GM18909 (cell line): ENCODE measurements around the gene CDK5RAP1.
"Not testable (repeated sequence)": the region's sequence is repeated elsewhere in the genome, so short reads cannot be mapped to it uniquely, and the experiment has no call there.

ENCODE experiments used
- ATAC-seq: cut with Tn5 transposase; IDR thresholded peaks from one replicate; pipeline ENCODE4 v1.9.1; 2021; ENCODE audit warnings: mild to moderate bottlenecking; ENCODE audit not compliant: unreplicated experiment, poor library complexity

CDK5RAP1 gene

DNA sequence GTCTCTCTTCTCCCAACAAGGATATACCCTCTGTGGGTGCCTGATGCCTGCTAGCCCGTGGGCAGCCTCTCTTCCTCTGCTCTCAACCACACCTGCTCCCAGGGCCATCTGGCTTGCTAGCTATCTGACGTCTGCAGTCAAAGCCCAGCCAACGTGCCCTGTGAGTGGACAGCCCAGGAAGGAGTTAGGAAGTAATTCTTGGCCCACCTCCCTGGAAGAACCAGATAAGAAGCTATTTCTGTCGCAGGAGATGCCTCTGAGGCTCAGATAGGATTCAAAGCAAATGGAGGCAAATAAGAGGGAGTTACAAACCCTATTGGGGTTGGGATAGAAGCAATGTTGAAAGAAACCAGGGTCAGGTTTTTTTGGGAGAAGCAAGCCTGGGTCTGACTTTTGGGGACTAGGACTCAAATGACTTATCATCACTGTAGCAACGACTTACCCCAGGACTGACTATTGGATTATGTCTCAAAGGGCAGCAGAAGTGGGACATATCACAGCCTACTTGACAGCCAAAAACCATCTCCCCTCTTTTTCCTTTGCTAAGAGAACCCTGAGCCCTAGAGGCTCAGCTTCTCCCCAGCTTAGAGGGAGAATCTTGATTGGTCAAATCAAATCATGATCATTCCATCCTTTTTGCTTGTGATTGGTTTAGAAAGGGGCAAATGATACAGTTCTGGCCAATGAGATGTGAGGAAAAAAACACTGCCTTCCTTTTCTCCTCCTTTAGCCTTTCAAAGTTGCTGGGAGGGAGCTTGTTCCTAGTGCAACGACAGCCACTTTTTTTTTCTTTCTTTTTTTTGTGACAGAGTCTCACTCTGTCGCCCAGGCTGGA lies 18.0 kb upstream of the CDK5RAP1 start:
- no peak for ATAC-seq

DNA sequence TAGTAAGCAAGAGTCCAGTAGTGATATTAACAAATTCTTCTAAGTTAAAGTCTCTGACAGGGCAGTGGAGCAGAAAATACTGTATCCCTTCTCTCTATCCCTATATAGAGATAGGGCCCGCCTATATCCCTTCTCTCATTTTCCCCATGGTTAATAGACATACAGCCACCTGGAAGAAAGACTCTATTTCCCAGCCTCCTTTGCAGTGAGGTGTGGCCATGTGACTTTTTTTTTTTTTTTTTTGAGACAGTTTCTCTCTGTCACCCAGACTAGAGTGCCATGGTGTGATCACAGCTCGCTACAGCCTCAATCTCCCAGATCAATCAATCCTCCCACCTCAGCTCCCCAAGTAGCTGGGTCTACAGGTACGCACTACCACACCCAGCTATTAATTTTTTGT lies 16.7 kb upstream of the CDK5RAP1 start:
- ATAC-seq = no peak

DNA sequence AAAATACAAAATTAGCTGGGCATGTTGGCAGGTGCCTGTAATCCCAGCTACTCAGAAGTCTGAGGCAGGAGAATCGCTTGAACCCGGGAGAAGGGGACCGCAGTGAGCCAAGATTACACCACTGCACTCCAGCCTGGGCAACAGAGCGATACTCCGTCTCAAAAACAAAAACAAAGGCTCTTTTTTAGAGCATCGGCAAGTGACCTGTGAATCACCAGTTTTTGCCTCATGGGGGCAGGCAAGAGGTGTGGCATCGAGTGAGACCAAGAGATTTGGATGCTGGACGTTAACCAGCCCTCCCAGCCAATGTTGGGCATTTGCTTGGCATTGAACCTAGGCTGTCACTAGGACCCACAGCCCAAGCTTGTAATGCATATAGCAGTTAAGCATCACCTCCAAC lies 14.6 kb upstream of the CDK5RAP1 start:
- ATAC-seq = no peak

- no peak for ATAC-seq
Observed at GRCh38 chr20:33412484-33412838, 11.1 kb upstream of the CDK5RAP1 start.

DNA sequence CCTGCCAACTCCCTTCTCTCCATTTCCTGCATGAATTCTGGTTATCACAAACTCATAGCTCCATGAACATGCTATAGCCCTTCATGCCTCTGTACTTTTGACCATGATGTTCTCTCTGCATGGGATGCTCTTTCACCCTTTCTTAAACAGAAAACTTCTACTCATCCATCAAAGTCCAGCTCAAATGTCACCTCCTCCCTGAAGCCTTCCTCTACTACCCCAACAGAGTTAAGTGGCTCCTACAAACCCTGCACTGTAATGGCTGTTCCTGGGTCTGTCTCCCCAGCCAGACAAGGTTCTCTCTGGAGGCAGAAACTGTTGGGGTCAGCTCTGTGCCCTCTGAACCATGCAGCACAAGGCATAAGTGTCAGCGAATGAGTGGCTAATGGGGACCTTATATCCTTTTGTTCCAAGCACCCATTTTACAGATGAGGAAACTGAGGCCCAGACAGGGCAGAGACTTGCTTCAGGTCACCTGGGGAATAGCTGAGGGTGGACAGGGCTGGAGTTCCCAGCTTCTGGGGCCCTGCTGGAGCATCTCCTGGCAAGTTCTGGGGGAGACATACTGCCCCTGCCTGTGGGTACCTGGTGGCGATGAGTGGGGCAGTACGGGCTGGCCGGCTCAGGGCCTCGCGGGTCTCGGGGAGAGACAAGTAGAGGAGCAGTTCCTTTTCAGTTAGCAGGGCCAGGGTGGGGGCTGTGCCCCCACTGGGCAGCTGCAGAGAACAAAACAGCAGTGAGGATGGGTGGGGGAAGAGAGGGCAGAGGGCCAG lies 10.6 kb upstream of the CDK5RAP1 start:
- ATAC-seq = no peak

- no peak for ATAC-seq
Observed at GRCh38 chr20:33411242-33411641, 9.9 kb upstream of the CDK5RAP1 start.

DNA sequence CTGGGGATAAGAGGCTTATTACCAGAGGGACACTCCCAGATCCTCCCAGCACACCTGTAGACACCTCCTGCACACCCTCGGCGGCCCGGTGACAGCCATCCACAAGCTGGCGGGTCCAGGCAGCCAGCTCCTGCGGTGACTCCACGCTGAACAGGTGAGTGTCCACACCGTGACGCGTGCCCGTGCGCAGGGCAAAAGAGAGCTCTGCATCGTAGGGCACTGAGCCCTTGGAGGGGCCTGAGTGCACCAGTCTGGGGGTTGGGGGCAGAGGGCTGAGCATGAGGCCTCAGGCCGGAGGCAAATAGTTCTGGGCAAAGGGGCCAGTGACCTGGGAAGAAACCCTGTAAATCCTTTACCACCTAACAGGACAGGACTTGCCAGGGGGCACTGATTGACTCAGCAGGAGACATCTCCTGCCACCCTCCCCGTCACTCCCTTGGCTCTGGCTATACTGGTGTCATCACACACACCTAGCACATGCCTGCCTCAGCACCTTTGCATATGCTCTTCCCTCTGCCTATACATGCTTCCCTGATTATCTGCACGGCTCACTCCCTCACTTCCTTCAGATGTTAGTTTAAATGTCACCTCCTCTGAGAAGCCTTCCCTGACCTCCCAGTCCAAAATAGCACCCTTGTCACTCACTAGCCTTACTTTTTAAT lies 8.9 kb upstream of the CDK5RAP1 start:
- no peak for ATAC-seq

DNA sequence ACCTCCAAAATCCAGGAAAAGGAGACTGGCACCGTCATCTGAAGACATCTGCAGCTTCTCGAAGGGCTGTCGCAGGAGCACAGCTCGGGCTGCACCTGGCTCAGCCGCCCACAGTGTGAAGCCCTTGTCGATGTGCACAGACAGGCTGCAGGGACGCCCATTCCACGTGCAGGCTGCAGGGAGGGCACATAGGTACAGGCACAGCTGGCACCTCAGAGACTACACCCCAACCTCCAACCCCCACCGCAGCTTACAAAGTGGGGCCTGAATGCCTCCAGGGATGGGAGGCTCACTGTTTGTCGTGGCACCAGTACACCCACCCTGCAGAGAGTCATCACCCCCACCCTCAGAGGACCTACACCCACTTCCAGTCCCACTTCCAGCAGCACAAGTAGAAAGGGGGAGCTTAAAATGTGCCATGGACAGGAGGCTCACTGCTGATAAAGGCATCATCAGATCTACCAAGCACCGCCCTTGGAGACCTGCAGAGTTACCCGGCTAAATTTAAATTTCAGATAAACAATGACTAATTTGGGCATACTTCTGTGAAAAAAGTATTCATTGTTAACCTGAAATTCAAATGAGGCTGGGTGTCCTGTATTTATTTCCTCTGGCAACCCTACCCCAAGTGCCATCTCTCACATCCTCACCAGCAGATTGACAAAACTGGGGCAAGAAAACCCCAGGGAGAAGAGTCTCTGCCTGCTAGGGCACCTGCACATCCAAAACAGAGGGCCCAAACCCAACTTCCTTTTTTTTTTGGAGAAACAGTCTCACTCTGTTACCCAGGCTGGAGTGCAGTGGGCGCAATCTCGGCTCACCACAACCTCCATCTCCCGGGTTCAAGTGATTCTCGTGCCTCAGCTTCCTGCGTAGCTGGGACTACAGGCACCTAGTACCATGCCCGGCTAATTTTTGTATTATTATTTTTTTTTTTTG lies 7.7 kb upstream of the CDK5RAP1 start:
- no peak for ATAC-seq

- ATAC-seq = no peak
Observed at GRCh38 chr20:33408313-33408712, 7.0 kb upstream of the CDK5RAP1 start.

GRCh38 chr20:33407796-33408195 lies 6.5 kb upstream of the CDK5RAP1 start:
- no peak for ATAC-seq

DNA sequence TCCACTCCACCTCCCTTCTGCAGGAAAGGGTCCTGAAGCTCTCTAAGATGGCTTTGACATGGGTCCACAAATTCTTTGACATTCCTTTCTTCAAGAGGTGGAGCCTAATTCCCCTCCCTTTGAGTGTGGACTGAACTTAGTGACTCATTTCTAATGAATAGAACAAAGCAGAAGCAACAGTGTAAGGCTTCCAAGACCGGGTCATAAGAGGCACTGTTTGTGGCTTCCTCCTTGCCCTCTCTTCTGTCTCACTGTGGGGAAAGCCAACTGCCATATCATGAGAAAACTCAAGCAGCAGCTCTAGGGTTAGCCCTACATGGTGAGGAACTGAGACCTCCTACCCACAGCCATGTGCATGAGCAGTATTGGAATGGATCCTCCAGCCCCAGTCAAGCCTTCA lies 5.9 kb upstream of the CDK5RAP1 start:
- no peak for ATAC-seq

DNA sequence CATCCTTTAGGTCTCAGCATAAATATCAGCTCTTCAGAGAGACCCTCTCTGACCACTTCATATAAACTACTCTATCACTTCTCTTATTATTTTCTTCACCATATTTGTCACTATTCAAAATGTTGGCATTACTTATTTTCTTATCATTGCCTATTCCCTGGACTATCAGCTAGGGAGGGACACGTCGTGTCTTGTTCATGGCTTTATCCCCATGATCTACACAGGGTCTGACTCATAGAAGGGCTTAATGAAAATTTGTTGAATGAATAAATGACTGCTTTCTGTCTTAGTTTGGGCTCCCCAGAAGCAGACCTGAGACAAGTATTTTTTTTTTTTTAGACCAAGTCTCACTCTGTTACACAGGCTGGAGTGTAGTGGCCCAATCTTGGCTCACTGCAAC lies 3.0 kb upstream of the CDK5RAP1 start:
- no peak for ATAC-seq

GRCh38 chr20:33401921-33402369 lies 626 bp upstream of the CDK5RAP1 start:
- ATAC-seq = no peak

- ATAC-seq = peak; percentile 17
Observed at GRCh38 chr20:33400812-33401183, 521 bp downstream of the CDK5RAP1 start.

GRCh38 chr20:33399924-33400323 lies 1.4 kb downstream of the CDK5RAP1 start:
- no peak for ATAC-seq

DNA sequence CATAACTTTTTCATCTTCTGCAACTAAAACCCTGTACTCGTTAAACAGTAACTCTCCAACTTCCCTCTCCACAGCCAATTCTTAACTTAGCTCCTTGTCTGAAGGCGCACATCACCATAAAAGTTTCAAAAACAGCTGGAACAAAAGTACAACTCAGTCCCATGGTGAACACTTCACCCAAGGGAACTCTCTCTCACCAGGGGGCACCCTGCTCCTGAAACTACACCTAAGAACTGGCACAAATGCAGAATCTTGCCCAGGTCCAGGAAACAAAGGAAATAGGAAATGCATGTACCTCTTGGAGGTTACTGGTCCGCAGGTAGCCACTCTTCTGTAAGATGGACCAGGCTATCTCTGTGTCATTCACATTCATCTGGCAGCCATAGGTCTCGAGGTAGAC lies 6.6 kb downstream of the CDK5RAP1 start:
- no peak for ATAC-seq

GRCh38 chr20:33393609-33394008 lies 7.7 kb downstream of the CDK5RAP1 start:
- ATAC-seq = no peak

GRCh38 chr20:33391722-33392415 lies 9.4 kb downstream of the CDK5RAP1 start:
- ATAC-seq = no peak

- not testable (repeated sequence) for ATAC-seq
Observed at GRCh38 chr20:33389326-33389725, 12.0 kb downstream of the CDK5RAP1 start.

- ATAC-seq = no peak
Observed at GRCh38 chr20:33388268-33388667, 13.1 kb downstream of the CDK5RAP1 start.
